Epithelial cell of esophagus (primary cell): ENCODE measurements around the gene C16orf89.

ENCODE experiments used
- DNase-seq: peaks from one replicate; pipeline ENCODE4 v3.0.0; 2010; ENCODE audit warnings: low read depth
- H3K4me3 ChIP-seq: 2 replicates; pipeline ENCODE4 v1.5.1; 2011; ENCODE audit warnings: mild to moderate bottlenecking, low read length, control low read depth
- TF ChIP-seq, protein P1 (sequence below): IDR thresholded peaks from 2 replicates; pipeline ENCODE4 v1.5.1; 2011; ENCODE audit warnings: low read depth, mild to moderate bottlenecking, low read length, control low read depth, inconsistent platforms; ENCODE audit not compliant: insufficient read depth; ENCODE audit errors: missing control alignments

The C16orf89 gene

DNA sequence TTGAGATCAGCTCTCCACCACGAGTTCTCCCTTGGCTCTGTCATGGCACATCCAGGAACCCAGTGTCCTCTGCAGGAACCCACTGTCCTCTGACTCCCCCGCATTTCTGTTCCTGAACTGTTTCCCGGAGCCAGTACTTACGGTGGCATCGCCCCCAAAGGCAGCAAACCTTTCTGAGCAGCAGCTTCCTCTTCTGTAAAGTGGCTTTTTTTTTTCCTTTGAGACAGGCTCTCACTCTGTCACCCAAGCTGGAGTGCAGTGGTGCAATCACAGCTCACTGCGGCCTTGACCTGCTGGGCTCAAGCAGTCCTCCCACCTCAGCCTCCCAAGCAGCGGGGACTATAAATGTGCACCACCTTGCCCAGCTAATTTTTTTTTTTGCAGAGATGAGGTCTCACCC lies 64.2 kb downstream of the C16orf89 start:
- TF ChIP-seq, protein P1, sequence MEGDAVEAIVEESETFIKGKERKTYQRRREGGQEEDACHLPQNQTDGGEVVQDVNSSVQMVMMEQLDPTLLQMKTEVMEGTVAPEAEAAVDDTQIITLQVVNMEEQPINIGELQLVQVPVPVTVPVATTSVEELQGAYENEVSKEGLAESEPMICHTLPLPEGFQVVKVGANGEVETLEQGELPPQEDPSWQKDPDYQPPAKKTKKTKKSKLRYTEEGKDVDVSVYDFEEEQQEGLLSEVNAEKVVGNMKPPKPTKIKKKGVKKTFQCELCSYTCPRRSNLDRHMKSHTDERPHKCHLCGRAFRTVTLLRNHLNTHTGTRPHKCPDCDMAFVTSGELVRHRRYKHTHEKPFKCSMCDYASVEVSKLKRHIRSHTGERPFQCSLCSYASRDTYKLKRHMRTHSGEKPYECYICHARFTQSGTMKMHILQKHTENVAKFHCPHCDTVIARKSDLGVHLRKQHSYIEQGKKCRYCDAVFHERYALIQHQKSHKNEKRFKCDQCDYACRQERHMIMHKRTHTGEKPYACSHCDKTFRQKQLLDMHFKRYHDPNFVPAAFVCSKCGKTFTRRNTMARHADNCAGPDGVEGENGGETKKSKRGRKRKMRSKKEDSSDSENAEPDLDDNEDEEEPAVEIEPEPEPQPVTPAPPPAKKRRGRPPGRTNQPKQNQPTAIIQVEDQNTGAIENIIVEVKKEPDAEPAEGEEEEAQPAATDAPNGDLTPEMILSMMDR = no peak
- no peak overlapping the region for H3K4me3 ChIP-seq
- no peak for DNase-seq

DNA sequence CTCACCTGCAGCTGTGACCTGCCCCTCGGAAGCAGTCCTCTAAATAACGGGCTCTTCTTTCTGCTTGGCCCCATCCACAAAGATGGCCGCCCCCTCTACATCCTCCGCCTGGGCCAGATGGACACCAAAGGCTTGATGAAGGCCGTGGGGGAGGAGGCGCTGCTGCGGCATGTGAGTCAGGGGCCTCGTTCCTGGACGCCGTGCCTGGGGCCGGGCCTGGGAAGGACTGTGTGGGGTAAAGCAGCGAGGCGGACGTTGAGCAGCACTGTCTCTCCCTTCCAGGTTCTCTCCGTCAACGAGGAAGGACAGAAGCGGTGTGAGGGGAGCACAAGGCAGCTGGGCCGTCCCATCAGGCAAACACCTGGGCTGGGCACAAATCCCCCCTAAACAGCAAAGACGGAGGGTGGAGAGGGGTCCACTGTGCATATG lies 65.2 kb downstream of the C16orf89 start:
- no peak for DNase-seq
- no peak overlapping the region for H3K4me3 ChIP-seq
- TF ChIP-seq, protein P1 = no peak

DNA sequence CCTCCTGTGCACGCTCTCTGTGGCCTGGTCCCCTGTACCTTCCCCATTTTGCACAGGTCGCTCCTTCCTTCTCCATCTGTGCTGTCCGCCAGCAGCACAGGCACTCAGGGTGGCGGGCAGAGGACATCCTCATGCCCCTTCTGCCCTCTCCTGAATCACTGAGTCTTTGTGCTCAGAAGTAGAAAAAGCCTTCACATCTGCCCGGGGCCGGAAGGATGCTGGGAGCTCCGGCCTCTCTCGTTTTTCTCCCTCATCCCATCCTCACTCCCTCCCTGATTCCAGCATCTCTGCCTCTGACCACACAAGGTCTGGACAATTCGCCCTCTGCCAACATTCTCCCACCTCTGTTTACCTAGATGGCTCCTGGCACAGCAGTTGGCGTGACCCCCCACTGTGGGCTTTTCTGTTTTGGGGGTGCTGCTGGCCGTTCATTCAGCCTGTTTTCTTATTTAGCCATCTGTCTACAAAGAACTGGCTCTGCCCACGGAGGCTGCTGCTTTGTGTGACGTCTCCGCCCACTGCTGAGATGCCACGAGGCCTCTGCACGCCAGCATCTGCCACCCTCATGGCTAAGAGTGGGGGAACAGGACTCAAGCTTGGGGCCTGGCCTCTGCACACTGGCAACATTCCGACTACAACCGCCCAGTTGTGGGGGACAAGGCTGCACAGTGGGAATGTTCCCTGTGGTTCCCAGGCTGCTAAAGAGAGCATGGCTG lies 70.9 kb downstream of the C16orf89 start:
- TF ChIP-seq, protein P1 = no peak
- DNase-seq = no peak
- no peak overlapping the region for H3K4me3 ChIP-seq
